Measurements from ENCODE around the gene UPF2.
"Not testable (repeated sequence)": the region's sequence is repeated elsewhere in the genome, so short reads cannot be mapped to it uniquely, and the experiment has no call there.

Gene UPF2

GRCh38 chr10:11907914-11908313, 134.7 kb downstream of the UPF2 start:
- DNase-seq (ENCODE audit: low spot score) = no peak

GRCh38 chr10:11906714-11907113, 135.9 kb downstream of the UPF2 start:
- DNase-seq (ENCODE audit: low spot score) = no peak

GRCh38 chr10:11902646-11903045, 140.0 kb downstream of the UPF2 start:
- DNase-seq (ENCODE audit: low spot score) = no peak

- DNase-seq (ENCODE audit: low spot score) = no peak
Measured at GRCh38 chr10:11901833-11902475, 140.7 kb downstream of the UPF2 start.

GRCh38 chr10:11901454-11901832, 141.2 kb downstream of the UPF2 start:
- peak; percentile 38 for DNase-seq (ENCODE audit: low spot score)

- no peak for DNase-seq (ENCODE audit: low spot score)
Measured at GRCh38 chr10:11901036-11901301, 141.6 kb downstream of the UPF2 start.

- DNase-seq (ENCODE audit: low spot score) = no peak
Measured at GRCh38 chr10:11899067-11899876, 143.3 kb downstream of the UPF2 start.

GRCh38 chr10:11898372-11899066, 144.1 kb downstream of the UPF2 start:
- DNase-seq (ENCODE audit: low spot score) = peak; percentile 99

- DNase-seq (ENCODE audit: low spot score) = no peak
Measured at GRCh38 chr10:11898033-11898371, 144.6 kb downstream of the UPF2 start.

GRCh38 chr10:11896549-11897200, 145.9 kb downstream of the UPF2 start:
- no peak for DNase-seq (ENCODE audit: low spot score)

- DNase-seq (ENCODE audit: low spot score) = no peak
Measured at GRCh38 chr10:11895598-11895997, 147.0 kb downstream of the UPF2 start.

- no peak for DNase-seq (ENCODE audit: low spot score)
Measured at GRCh38 chr10:11895108-11895466, 147.5 kb downstream of the UPF2 start.

- no peak for DNase-seq (ENCODE audit: low spot score)
Measured at GRCh38 chr10:11894381-11895107, 148.1 kb downstream of the UPF2 start.

- no peak for DNase-seq (ENCODE audit: low spot score)
Measured at GRCh38 chr10:11893749-11894278, 148.8 kb downstream of the UPF2 start.

- DNase-seq (ENCODE audit: low spot score) = no peak
Measured at GRCh38 chr10:11891776-11892486, 150.7 kb downstream of the UPF2 start.

- DNase-seq (ENCODE audit: low spot score) = not testable (repeated sequence)
Measured at GRCh38 chr10:11889263-11889662, 153.3 kb downstream of the UPF2 start.

- peak; percentile 26 for DNase-seq (ENCODE audit: low spot score)
Measured at GRCh38 chr10:11887381-11888227, 155.0 kb downstream of the UPF2 start.

GRCh38 chr10:11886851-11887250, 155.8 kb downstream of the UPF2 start:
- peak; percentile 98 for DNase-seq (ENCODE audit: low spot score)

GRCh38 chr10:11886138-11886474, 156.5 kb downstream of the UPF2 start:
- DNase-seq (ENCODE audit: low spot score) = no peak

GRCh38 chr10:11885437-11886137, 157.0 kb downstream of the UPF2 start:
- DNase-seq (ENCODE audit: low spot score) = no peak
